ENCODE data around the gene SLC30A1. TPM values are rescaled to one million over a fixed set of nuclear protein-coding genes. Genes with fewer than 3 reads are reported as not detected.

The SLC30A1 gene
- total and polyA plus RNA-seq, 9 donors = 7.4 to 23.4 (median 18.9) TPM

GRCh38 chr1:211579440-211580302 lies 710 bp upstream of the SLC30A1 start:
- TF ChIP-seq CTCF (IDR thresholded peaks at IDR 0.05) = no peak
- no peak for TF ChIP-seq POLR2A (IDR thresholded peaks at IDR 0.05)
- no peak for TF ChIP-seq EP300 (IDR thresholded peaks at IDR 0.05)
- intact Hi-C loops (cut with DNase I) = loop anchor here (2.0 to 5.0 kb wide), 4 partner anchors 68 to 78 kb away; no protein-coding TSS in a partner anchor
- peak in 1 of 5 donors; percentile 81 for DNase-seq
- Histone ChIP-seq H3K4me1 (ENCODE audit: insufficient read depth) (peaks cover 2% of the 10 kb centered on the region), H3K9me3 (no peaks in the 10 kb centered on the region), H3K36me3 (no peaks in the 10 kb centered on the region), H3K27me3 (no peaks in the 10 kb centered on the region), H3K4me3 (peak overlapping the region; percentile 71), H3K27ac (peak overlapping the region; percentile 14 to 64)
- 4 to 6% (median 5%) methylated on average over 26 to 46 of the region's 46 CpGs for WGBS, 3 donors

GRCh38 chr1:211577819-211578639 lies 932 bp downstream of the SLC30A1 start:
- DNase-seq = peak; percentile 67 to 82 (median 72)
- Histone ChIP-seq H3K9me3 (no peaks in the 10 kb centered on the region), H3K27ac (peak overlapping the region; percentile 82 to 89), H3K4me3 (peak overlapping the region; percentile 71), H3K27me3 (no peaks in the 10 kb centered on the region), H3K4me1 (ENCODE audit: insufficient read depth) (peaks cover 2% of the 10 kb centered on the region), H3K36me3 (no peaks in the 10 kb centered on the region)
- TF ChIP-seq POLR2A (IDR thresholded peaks at IDR 0.05) (no peak), EP300 (IDR thresholded peaks at IDR 0.05) (no peak), CTCF (IDR thresholded peaks at IDR 0.05) (peak; percentile 63 to 81 (median 80))
- intact Hi-C loops (cut with DNase I) = loop anchor here (2.0 to 5.0 kb wide), 4 partner anchors 69 to 79 kb away; no protein-coding TSS in a partner anchor
- WGBS, 3 donors = 0 to 1% (median 1%) methylated on average over 61 to 75 of the region's 75 CpGs

GRCh38 chr1:211577277-211577818 lies 1.6 kb downstream of the SLC30A1 start:
- 0 to 1% (median 1%) methylated on average over 13 of the region's 13 CpGs for WGBS, 3 donors
- H3K27me3 ChIP-seq = no peaks in the 10 kb centered on the region
- no peak for TF ChIP-seq EP300 (IDR thresholded peaks at IDR 0.05)
- TF ChIP-seq POLR2A (IDR thresholded peaks at IDR 0.05) = no peak
- no peak for TF ChIP-seq CTCF (IDR thresholded peaks at IDR 0.05)
- H3K4me3 ChIP-seq = peak overlapping the region; percentile 71
- H3K27ac ChIP-seq = no peak overlapping the region
- no peaks in the 10 kb centered on the region for H3K36me3 ChIP-seq
- no peaks in the 10 kb centered on the region for H3K9me3 ChIP-seq
- intact Hi-C loops (cut with DNase I) = loop anchor here in 3 of 4 donors (5.0 kb wide), 3 partner anchors 70 to 80 kb away; no protein-coding TSS in a partner anchor
- peaks cover 2% of the 10 kb centered on the region for H3K4me1 ChIP-seq (ENCODE audit: insufficient read depth)
- DNase-seq = no peak

GRCh38 chr1:211576717-211577116 lies 2.2 kb downstream of the SLC30A1 start:
- no peaks in the 10 kb centered on the region for H3K36me3 ChIP-seq
- H3K4me3 ChIP-seq = peak overlapping the region; percentile 71
- H3K9me3 ChIP-seq = no peaks in the 10 kb centered on the region
- 31 to 46% (median 38%) methylated on average over 2 of the region's 2 CpGs for WGBS, 3 donors
- H3K27ac ChIP-seq = no peak overlapping the region
- DNase-seq = no peak
- no peak for TF ChIP-seq POLR2A (IDR thresholded peaks at IDR 0.05)
- no peak for TF ChIP-seq CTCF (IDR thresholded peaks at IDR 0.05)
- TF ChIP-seq EP300 (IDR thresholded peaks at IDR 0.05) = no peak
- intact Hi-C loops (cut with DNase I) = loop anchor here in 3 of 4 donors (5.0 kb wide), 3 partner anchors 71 to 81 kb away; no protein-coding TSS in a partner anchor
- peaks cover 2% of the 10 kb centered on the region for H3K4me1 ChIP-seq (ENCODE audit: insufficient read depth)
- no peaks in the 10 kb centered on the region for H3K27me3 ChIP-seq

All from ovary (tissue), 9 donors.